K562 (cell line): ENCODE data around the gene FAM78B. TPM values are rescaled to one million over a fixed set of nuclear protein-coding genes. Genes with fewer than 3 reads are reported as not detected.

Source experiments
- ATAC-seq: fragments of 200-7000 bp; cut with Tn5 transposase; 3 replicates; pipeline ENCODE4 v1.9.1; 2020; ENCODE audit warnings: moderate library complexity
- BruUV-seq: library from RNA; stranded (reverse); fragments of 400-500 nt; replicated peaks from 2 replicates; lab custom pipeline; 2021; lab: Mats Ljungman, UMichigan
- CTCF ChIA-PET: fragments of 300-600 bp; formaldehyde crosslinking; extraction: SDS; loops from one replicate; lab custom pipeline; 2021; ENCODE audit warnings: low intra/inter-chr PET ratio; lab: Yijun Ruan, JAX
- POLR2A ChIA-PET: fragments of 300-600, 350-650 bp; sonication (Branson Sonifier 250); formaldehyde crosslinking; extraction: SDS; loops from one replicate; lab custom pipeline; 2021; ENCODE audit warnings: antibody characterized with exemption, inconsistent platforms; lab: Yijun Ruan, JAX
- DNase-seq, 4 experiments: peaks; one replicate each; pipeline versions ENCODE4 v3.0.0 to v3.0.0-alpha.2; 2011 to 2018; ENCODE audit warnings: low spot score in 3 of 4, mixed read lengths in 3 of 4; ENCODE audit errors: extremely low read depth in 1 of 4
- FAIRE-seq: peaks from 2 replicates; lab custom pipeline; 2011; peaks lifted over from hg19 to GRCh38; lab: Jason Lieb, UNC
- H2AFZ ChIP-seq: 2 replicates; pipeline ENCODE4 v1.6.0; 2011; ENCODE audit warnings: low read depth, low read length, control low read depth, inconsistent platforms
- H3K27ac ChIP-seq: fragments of 200-600 bp; 3 replicates; pipeline ENCODE4 v1.8.0; 2011; ENCODE audit warnings: low read depth, mild to moderate bottlenecking, control low read depth, inconsistent platforms, low read length, moderate library complexity, mixed read lengths; ENCODE audit errors: extremely low read depth
- H3K27me3 ChIP-seq, 2 experiments: fragments of 300-600 bp in 1 of 2; 2 replicates in 1 of 2; 3 replicates in 1 of 2; pipeline versions ENCODE4 v1.6.0 to v1.8.0; 2011; ENCODE audit warnings: inconsistent platforms in 2 of 2, low read length in 2 of 2, mild to moderate bottlenecking in 1 of 2, mixed read lengths in 1 of 2, moderate library complexity in 1 of 2; ENCODE audit not compliant: control insufficient read depth in 2 of 2, insufficient read depth in 2 of 2
- H3K36me3 ChIP-seq: fragments of 300-600 bp; 3 replicates; pipeline ENCODE4 v1.8.0; 2011; ENCODE audit warnings: mild to moderate bottlenecking, low read length, inconsistent platforms; ENCODE audit not compliant: control insufficient read depth, insufficient read depth
- H3K4me1 ChIP-seq, 2 experiments: fragments of 200-600 bp in 1 of 2; replicated peaks in 1 of 2; 2 replicates in 1 of 2; 3 replicates in 1 of 2; pipeline versions ENCODE4 v1.5.1 to v1.8.0; 2011; ENCODE audit warnings: inconsistent platforms in 2 of 2, low read length in 2 of 2, mild to moderate bottlenecking in 1 of 2, mixed read lengths in 1 of 2, moderate library complexity in 1 of 2; ENCODE audit not compliant: control insufficient read depth in 2 of 2, insufficient read depth in 2 of 2
- H3K4me2 ChIP-seq: 2 replicates; pipeline ENCODE4 v1.6.1; 2011; ENCODE audit warnings: low read length, control low read depth, inconsistent platforms, mixed read lengths; ENCODE audit not compliant: insufficient read depth
- H3K4me3 ChIP-seq: fragments of 200-600 bp; sonication (generic), shearing (Covaris generic); 2 replicates; pipeline ENCODE4 v1.5.1; 2016; ENCODE audit warnings: control low read depth, inconsistent platforms
- H3K79me2 ChIP-seq: fragments of 200-600 bp; 3 replicates; pipeline ENCODE4 v1.8.0; 2011; ENCODE audit warnings: low read length, inconsistent platforms; ENCODE audit not compliant: control insufficient read depth, insufficient read depth
- H3K9ac ChIP-seq, 2 experiments: 2 replicates each; pipeline versions ENCODE4 v1.6.0 to v1.6.1; 2011; ENCODE audit warnings: low read depth in 2 of 2, low read length in 2 of 2, control low read depth in 1 of 2, inconsistent platforms in 1 of 2, mild to moderate bottlenecking in 1 of 2, mixed read lengths in 1 of 2; ENCODE audit not compliant: insufficient read depth in 1 of 2
- H3K9me1 ChIP-seq: one replicate; pipeline ENCODE4 v1.6.0; 2011; ENCODE audit warnings: inconsistent platforms, mild to moderate bottlenecking, low read length, moderate library complexity; ENCODE audit not compliant: control insufficient read depth, insufficient read depth
- H3K9me3 ChIP-seq: replicated peaks from 2 replicates; pipeline ENCODE4 v1.5.1; 2011; ENCODE audit warnings: low read depth, low read length, inconsistent platforms; ENCODE audit not compliant: control insufficient read depth, insufficient read depth
- H4K20me1 ChIP-seq: replicated peaks from 2 replicates; pipeline ENCODE4 v1.6.1; 2011; ENCODE audit warnings: low read length, inconsistent platforms, mixed read lengths; ENCODE audit not compliant: control insufficient read depth, insufficient read depth
- FOXA1 ChIP-seq: fragments of 450-650 bp; IDR thresholded peaks from 2 replicates; pipeline ENCODE4 v1.6.1; 2016; ENCODE audit warnings: mild to moderate bottlenecking, borderline replicate concordance
- GTF2B ChIP-seq: IDR thresholded peaks from 2 replicates; pipeline ENCODE4 v1.6.1; 2011; ENCODE audit not compliant: insufficient read length; ENCODE audit errors: extremely low read depth
- HDAC2 ChIP-seq: fragments of 450-650 bp; IDR thresholded peaks from 2 replicates; pipeline ENCODE4 v1.6.1; 2016; ENCODE audit warnings: mild to moderate bottlenecking
- HDAC8 ChIP-seq: fragments of 450-650 bp; IDR thresholded peaks from 2 replicates; pipeline ENCODE4 v1.6.1; 2016; ENCODE audit warnings: mild to moderate bottlenecking, missing genetic modification characterization, moderate library complexity, missing compliant biosample characterization
- KDM5B ChIP-seq: fragments of 200-600 bp; sonication (generic); IDR thresholded peaks from 2 replicates; pipeline ENCODE4 v1.6.1; 2012; ENCODE audit warnings: low read depth, mild to moderate bottlenecking, moderate library complexity, low read length, control low read depth, inconsistent platforms; ENCODE audit not compliant: insufficient replicate concordance
- KLF16 ChIP-seq: IDR thresholded peaks from 2 replicates; pipeline ENCODE4 v1.6.1; 2016; ENCODE audit warnings: antibody characterized with exemption
- MYBL2 ChIP-seq, 2 experiments: fragments of 450-650 bp in 1 of 2; sonication (generic) in 1 of 2; formaldehyde crosslinking in 1 of 2; IDR thresholded peaks; 2 replicates each; pipeline versions ENCODE4 v1.6.1 to v1.8.1; 2017 to 2022; ENCODE audit warnings: borderline replicate concordance in 1 of 2, inconsistent platforms in 1 of 2, low read depth in 1 of 2, mild to moderate bottlenecking in 1 of 2, missing genetic modification reagents in 1 of 2, moderate library complexity in 1 of 2
- NFYB ChIP-seq: IDR thresholded peaks from 2 replicates; pipeline ENCODE4 v1.6.1; 2011; ENCODE audit warnings: mild to moderate bottlenecking, moderate library complexity; ENCODE audit not compliant: insufficient read length; ENCODE audit errors: extremely low read depth
- NR1H2 ChIP-seq: sonication (generic); formaldehyde crosslinking; IDR thresholded peaks from 2 replicates; pipeline ENCODE4 v1.4.0; 2020; ENCODE audit warnings: mild to moderate bottlenecking, missing genetic modification reagents
- PATZ1 ChIP-seq: fragments of 250-450 bp; sonication (Bioruptor Pico); IDR thresholded peaks from 2 replicates; pipeline ENCODE4 v1.5.0; 2020; ENCODE audit warnings: mild to moderate bottlenecking, borderline replicate concordance
- PRPF4 ChIP-seq: fragments of 200-400 bp; formaldehyde crosslinking; IDR thresholded peaks from one replicate; pipeline ENCODE4 v1.6.1; 2017; ENCODE audit warnings: low read length, low read depth, mild to moderate bottlenecking; ENCODE audit not compliant: insufficient read depth, poor library complexity, severe bottlenecking
- SMARCE1 ChIP-seq: fragments of 450-650 bp; IDR thresholded peaks from 2 replicates; pipeline ENCODE4 v1.7.1; 2016; ENCODE audit warnings: mild to moderate bottlenecking
- ZNF76 ChIP-seq: fragments of 250-450 bp; sonication (Bioruptor Pico); IDR thresholded peaks from 2 replicates; pipeline ENCODE4 v1.4.0; 2020; ENCODE audit warnings: mild to moderate bottlenecking, moderate library complexity, borderline replicate concordance
- WGBS: fragments of 100-300 bp; shearing (Covaris generic); methylation state at CpG from one replicate; pipeline ENCODE4 v1.1.6; 2016; ENCODE audit warnings: low coverage, mixed read lengths; ENCODE audit not compliant: insufficient coverage; ENCODE audit errors: missing lambda C conversion rate; 5-methylcytosine and 5-hydroxymethylcytosine counted together
- in situ Hi-C: fragments of 300-500 bp; cut with MboI; formaldehyde crosslinking; loops from 4 replicates; pipeline ENCODE4 v1.15.0; 2018; ENCODE audit warnings: inconsistent platforms, mixed read lengths
- intact Hi-C: fragments of 100-400 bp; cut with micrococcal nuclease; formaldehyde crosslinking; loops from 2 replicates; pipeline ENCODE4 v1.14.2; 2022
- polyA plus RNA-seq, 8 experiments: library from polyadenylated mRNA; depleted of rRNA in 4 of 8; stranded (reverse) in 5 of 8; unstranded in 3 of 8; fragments of >200 nt; fragmentation: Nextera tagmentation in 2 of 8; fragmentation: Illumina TruSeq in 1 of 8; extraction: Ambion mirVana in 2 of 8; extraction: Trizol in 1 of 8; gene quantifications; 2 replicates each; pipeline versions ENCODE4 v1.2.1 to v1.2.3, GENCODE V29; 2011 to 2014; ENCODE audit warnings: inconsistent platforms in 1 of 8, missing spikeins in 1 of 8
- total RNA-seq, 7 experiments: library from RNA; depleted of rRNA in 6 of 7; stranded (reverse); fragments of >200 nt in 6 of 7; fragmentation: Illumina TruSeq in 2 of 7; extraction: Trizol in 2 of 7; gene quantifications; 2 replicates each; pipeline versions ENCODE4 v1.2.1 to v1.2.3, GENCODE V29; 2011 to 2021; ENCODE audit warnings: low replicate concordance in 1 of 7
- TF ChIP-seq, protein P1 (sequence below): sonication (generic); formaldehyde crosslinking; IDR thresholded peaks from 2 replicates; pipeline ENCODE4 v1.8.1; 2023; ENCODE audit warnings: mild to moderate bottlenecking, missing genetic modification reagents

Gene FAM78B
- total and polyA plus RNA-seq, 9 of the 15 experiments (the other 6 are each of a cell fraction or from before 2014, with no cell fraction given), result 0.04 to 0.43 (median 0.29) TPM; not detected in 1

DNA sequence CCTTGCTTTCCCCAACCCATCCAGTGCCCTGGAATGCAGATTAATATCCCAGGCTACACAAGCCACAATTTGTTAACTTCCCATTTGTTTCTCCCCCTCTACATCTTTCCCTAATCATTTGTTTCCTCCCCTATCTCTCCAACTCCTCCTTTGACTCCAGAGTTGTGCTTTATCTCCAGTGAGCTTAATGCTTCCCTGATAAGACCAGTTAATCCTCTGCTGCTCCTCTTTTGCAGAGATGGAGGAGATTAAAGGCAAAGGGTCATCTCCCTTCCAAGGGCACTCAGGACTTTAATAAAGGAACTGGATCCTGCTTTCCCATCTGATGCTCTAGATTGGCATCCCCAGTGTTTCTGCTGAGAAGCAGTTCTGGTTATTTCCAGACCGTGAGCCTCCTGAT, 7.1 kb downstream of the FAM78B start:
- no TSS peak for BruUV-seq
- 0% methylated on average over 1 of the region's 1 CpG for WGBS
- Histone ChIP-seq H3K4me3 (no peak overlapping the region), H3K4me2 (no peak overlapping the region), H3K9ac (no peak overlapping the region), H3K79me2 (no peaks in the 10 kb centered on the region), H3K36me3 (no peaks in the 10 kb centered on the region), H2AFZ (no peak overlapping the region), H3K27me3 (peaks cover 19 to 26% of the 10 kb centered on the region in 2 experiments), H3K9me1 (no peaks in the 10 kb centered on the region), H3K27ac (no peak overlapping the region), H4K20me1 (peaks cover 3% of the 10 kb centered on the region; the same call in 1 of the 2 replicates), H3K4me1 (no peaks in the 10 kb centered on the region), H3K9me3 (no peaks in the 10 kb centered on the region)
- ATAC-seq (no peak), DNase-seq (no peak), FAIRE-seq (no peak)
- ChIA-PET CTCF (no interaction called here), POLR2A (no interaction called here)
- in situ Hi-C loops (no loop called here), intact Hi-C loops (loop anchor here (10.0 kb wide), 1 partner anchor 315 kb away; no protein-coding TSS in a partner anchor)
- TF ChIP-seq HDAC2, result no peak
- TF ChIP-seq ZNF76, result no peak
- TF ChIP-seq PATZ1 (CRISPR knock-in tag), result no peak
- TF ChIP-seq, protein P1, sequence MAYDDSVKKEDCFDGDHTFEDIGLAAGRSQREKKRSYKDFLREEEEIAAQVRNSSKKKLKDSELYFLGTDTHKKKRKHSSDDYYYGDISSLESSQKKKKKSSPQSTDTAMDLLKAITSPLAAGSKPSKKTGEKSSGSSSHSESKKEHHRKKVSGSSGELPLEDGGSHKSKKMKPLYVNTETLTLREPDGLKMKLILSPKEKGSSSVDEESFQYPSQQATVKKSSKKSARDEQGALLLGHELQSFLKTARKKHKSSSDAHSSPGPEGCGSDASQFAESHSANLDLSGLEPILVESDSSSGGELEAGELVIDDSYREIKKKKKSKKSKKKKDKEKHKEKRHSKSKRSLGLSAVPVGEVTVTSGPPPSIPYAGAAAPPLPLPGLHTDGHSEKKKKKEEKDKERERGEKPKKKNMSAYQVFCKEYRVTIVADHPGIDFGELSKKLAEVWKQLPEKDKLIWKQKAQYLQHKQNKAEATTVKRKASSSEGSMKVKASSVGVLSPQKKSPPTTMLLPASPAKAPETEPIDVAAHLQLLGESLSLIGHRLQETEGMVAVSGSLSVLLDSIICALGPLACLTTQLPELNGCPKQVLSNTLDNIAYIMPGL (CRISPR knock-in tag), result no peak
- no peak for TF ChIP-seq FOXA1
- TF ChIP-seq KDM5B, result no peak
- TF ChIP-seq SMARCE1, result no peak
- TF ChIP-seq MYBL2 (IDR thresholded peaks at IDR 0.05; ENCODE audit: low read depth), result no peak
- TF ChIP-seq MYBL2 (CRISPR knock-in tag; IDR thresholded peaks at IDR 0.05; ENCODE audit: borderline replicate concordance), result no peak
- no peak for TF ChIP-seq NFYB
- TF ChIP-seq NR1H2, result no peak
- no peak for TF ChIP-seq HDAC8 (tag)
- no peak for TF ChIP-seq KLF16
- no peak for TF ChIP-seq GTF2B
- no peak for TF ChIP-seq PRPF4
